Effector memory CD8-positive, alpha-beta T cell (primary cell): ENCODE data around the gene CDH23.

Experiments used
- ATAC-seq: fragments of 150-1000 bp; cut with Tn5 transposase; replicated peaks from 2 replicates; pipeline ENCODE4 v1.10.0; 2021; ENCODE audit warnings: mild to moderate bottlenecking, moderate library complexity
- DNase-seq, 3 experiments: peaks; one replicate each; pipeline ENCODE4 v3.0.0; 2021
- H3K27ac Mint-ChIP-seq, 2 donors: one replicate each; pipeline ENCODE4 v1.8.0; 2022; ENCODE audit warnings: mild to moderate bottlenecking in 2 of 2, mixed read lengths in 2 of 2, moderate library complexity in 2 of 2
- H3K27me3 Mint-ChIP-seq, 2 donors: one replicate each; pipeline ENCODE4 v1.8.0; 2022; ENCODE audit warnings: mixed read lengths in 2 of 2
- H3K36me3 Mint-ChIP-seq: one replicate; pipeline ENCODE4 v1.8.0; 2022; ENCODE audit warnings: mild to moderate bottlenecking, moderate library complexity, mixed read lengths; ENCODE audit not compliant: insufficient read depth
- H3K4me1 Mint-ChIP-seq, 2 donors: one replicate each; pipeline ENCODE4 v1.8.0; 2022; ENCODE audit warnings: low read depth in 2 of 2, mixed read lengths in 2 of 2
- H3K4me3 Mint-ChIP-seq, 2 donors: one replicate each; pipeline ENCODE4 v1.8.0; 2022; ENCODE audit warnings: mild to moderate bottlenecking in 2 of 2, mixed read lengths in 2 of 2, moderate library complexity in 2 of 2
- H3K9me3 Mint-ChIP-seq, 2 donors: one replicate each; pipeline ENCODE4 v1.8.0; 2022; ENCODE audit warnings: mixed read lengths in 2 of 2

Gene CDH23

DNA sequence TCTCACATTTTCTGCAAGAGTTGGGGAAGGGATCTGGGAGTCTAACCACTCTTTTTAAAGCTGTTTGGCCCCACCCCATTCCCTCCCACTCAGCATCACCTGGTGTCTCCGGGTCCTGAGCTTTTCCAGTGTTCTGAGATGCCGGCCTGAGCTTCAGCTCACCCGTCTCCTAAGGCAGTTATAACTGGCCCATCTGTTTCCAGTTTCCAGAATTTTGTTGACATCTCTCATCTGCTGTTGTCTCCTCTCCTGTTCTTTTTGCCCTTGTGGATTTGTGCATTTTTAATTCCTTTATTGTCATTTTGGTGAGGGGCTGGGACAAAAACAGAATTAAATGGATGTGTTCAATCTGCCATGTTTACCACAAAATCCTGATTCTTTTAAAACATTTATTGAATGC lies 162.3 kb downstream of the CDH23 start:
- Mint-ChIP-seq H3K4me1 (peaks cover 0 to 4% of the 10 kb centered on the region in 2 donors), H3K36me3 (no peaks in the 10 kb centered on the region), H3K27me3 (peaks cover 48 to 76% of the 10 kb centered on the region in 2 donors), H3K4me3 (no peak overlapping the region), H3K27ac (no peak overlapping the region), H3K9me3 (no peaks in the 10 kb centered on the region)
- no peak for DNase-seq
- ATAC-seq: no peak

DNA sequence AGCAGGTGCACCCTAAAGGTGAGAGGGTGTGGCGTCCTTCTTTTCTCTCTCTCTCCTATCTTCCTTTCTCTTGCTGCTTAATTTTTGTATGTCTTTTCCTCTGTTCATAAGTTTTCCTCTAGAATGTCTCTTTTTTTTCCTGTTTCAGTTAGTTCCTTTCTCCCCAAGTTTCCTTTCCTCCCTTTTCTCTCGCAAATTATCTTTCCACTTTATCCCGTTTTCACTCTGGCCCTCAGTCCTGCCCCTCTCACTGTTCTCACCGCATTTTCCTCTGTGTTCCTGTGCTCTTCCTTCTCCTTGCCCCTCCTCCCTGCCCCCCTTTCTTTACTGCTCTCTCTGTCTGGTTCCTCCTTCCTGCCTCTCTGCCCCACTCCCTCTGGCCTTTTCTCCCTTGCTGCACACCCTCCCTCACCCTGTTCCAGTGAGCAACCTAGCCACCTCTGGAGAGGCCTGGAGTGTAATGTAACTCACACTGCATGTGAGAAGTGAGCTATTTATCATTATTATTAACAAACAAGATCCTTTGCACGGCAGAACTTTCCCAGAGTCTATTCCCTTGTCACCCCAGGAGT lies 164.4 kb downstream of the CDH23 start:
- Mint-ChIP-seq H3K27ac (no peak overlapping the region), H3K27me3 (peaks cover 51 to 83% of the 10 kb centered on the region in 2 donors), H3K4me1 (peaks cover 0 to 4% of the 10 kb centered on the region in 2 donors), H3K9me3 (no peaks in the 10 kb centered on the region), H3K36me3 (no peaks in the 10 kb centered on the region), H3K4me3 (no peak overlapping the region)
- DNase-seq: no peak
- ATAC-seq: no peak

DNA sequence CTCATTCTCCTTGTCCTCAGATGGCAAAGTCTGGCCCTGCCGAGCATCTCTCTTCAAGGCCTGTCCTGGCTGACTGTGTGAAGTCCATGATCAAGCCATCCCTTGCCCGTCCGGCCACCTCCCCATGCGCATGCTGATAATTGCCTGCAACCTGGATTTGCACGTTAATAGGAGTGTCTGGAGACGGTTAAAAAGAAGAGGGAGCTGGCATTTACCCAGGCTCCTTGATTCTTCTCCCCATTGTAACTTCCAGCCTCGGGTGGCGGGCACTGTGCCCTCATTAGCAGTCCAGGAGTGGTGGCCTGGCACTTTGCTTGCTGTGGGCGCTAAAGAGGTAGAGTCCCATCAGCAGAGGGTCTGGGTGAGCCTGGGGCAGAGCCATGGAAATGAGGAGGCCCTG lies 165.5 kb downstream of the CDH23 start:
- Mint-ChIP-seq H3K9me3 (no peaks in the 10 kb centered on the region), H3K4me1 (peaks cover 0 to 4% of the 10 kb centered on the region in 2 donors), H3K36me3 (no peaks in the 10 kb centered on the region), H3K27me3 (peaks cover 58 to 92% of the 10 kb centered on the region in 2 donors), H3K4me3 (no peak overlapping the region), H3K27ac (no peak overlapping the region)
- no peak for ATAC-seq
- DNase-seq: no peak

DNA sequence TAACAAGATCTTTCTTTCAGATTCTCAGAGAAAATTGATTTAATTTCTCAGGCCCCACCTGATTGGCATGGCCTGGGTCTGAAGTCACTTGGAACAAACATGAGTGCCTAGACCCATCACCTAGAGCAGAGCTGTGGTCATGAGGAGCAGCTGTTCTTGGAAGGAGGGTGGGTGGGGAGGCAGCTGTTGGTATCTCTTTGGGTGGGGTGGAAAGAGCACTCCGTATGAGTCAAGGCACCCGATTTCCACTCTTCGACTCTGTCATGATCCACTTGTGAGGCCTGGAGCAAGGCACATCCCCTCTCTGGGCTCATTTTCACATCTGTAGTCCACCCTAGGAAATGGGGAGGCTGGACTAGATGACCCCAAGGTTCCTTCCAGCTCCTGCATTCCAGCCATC lies 166.2 kb downstream of the CDH23 start:
- Mint-ChIP-seq H3K4me3 (no peak overlapping the region), H3K4me1 (peaks cover 0 to 4% of the 10 kb centered on the region in 2 donors), H3K36me3 (no peaks in the 10 kb centered on the region), H3K27me3 (peaks cover 58 to 92% of the 10 kb centered on the region in 2 donors), H3K9me3 (no peaks in the 10 kb centered on the region), H3K27ac (no peak overlapping the region)
- DNase-seq (no peak), ATAC-seq (no peak)

DNA sequence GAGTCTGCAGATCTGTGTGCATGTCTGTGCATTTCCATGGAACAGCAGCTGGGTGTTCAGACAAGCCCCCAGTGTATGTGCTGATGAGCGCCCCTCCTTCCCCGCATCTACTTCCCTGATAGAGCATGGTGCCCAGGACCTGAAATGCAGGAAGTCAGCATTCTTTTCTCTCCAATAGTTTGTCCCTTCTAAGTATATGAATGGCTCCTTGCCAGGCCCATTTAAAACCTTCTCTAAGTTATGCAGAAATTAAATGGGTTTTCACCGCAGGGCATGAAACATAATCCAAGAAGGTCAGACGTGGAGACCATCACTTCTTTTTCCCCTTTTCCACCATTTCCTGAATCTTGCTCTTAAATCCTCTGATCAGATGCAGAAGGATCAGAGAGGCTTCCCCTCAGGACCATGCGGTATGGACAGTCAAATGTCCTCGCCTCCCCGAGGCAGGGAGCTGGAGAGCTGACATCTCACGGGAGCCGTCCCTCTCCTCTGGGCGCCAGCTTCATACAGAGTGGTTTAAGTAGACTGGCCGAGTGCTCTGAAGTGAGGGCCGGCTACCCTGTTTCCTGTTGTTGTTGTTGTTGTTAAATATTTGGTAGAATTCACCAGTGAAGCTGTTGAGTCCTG lies 167.6 kb downstream of the CDH23 start:
- Mint-ChIP-seq H3K4me3 (no peak overlapping the region), H3K4me1 (peaks cover 0 to 4% of the 10 kb centered on the region in 2 donors), H3K27me3 (peaks cover 49 to 78% of the 10 kb centered on the region in 2 donors), H3K36me3 (no peaks in the 10 kb centered on the region), H3K9me3 (no peaks in the 10 kb centered on the region), H3K27ac (no peak overlapping the region)
- ATAC-seq: no peak
- no peak for DNase-seq

DNA sequence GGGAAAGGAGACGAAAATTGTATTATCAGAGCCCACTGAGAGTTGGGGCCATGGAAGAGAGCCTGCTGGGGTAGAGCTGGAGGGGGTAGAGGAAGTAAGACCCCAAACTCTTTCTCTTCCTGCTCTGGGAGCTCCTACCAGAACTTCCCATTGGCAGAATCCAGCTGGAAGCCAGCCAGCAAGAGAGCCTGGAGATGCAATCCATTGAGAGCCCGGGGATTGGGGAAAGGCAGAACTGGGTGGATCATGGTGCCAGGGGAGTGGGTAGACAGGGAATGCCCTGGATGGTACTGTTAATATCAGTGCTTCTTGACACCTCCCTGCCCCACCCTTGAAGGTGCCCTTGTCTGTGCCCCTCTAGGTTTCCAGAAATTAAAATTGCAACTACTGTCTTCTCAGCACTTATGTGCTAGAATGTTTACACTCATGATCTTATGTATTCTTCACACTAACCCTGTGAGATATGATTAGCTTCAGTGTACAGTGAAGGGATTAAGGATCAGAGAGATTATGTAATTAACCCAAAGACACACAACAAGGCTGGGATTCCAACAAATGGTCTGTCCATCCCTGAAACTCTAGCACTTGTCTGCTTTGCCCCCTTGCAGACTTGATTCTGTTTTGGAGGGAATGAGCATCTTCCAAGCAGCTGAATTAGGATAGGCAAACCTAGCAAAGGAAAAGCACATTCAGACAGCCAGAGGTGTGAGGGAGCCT lies 168.7 kb downstream of the CDH23 start:
- no peaks in the 10 kb centered on the region for H3K9me3 Mint-ChIP-seq
- DNase-seq (no peak), ATAC-seq (no peak)
- no peak overlapping the region for H3K4me3 Mint-ChIP-seq
- H3K4me1 Mint-ChIP-seq: peaks cover 0 to 4% of the 10 kb centered on the region in 2 donors
- H3K27ac Mint-ChIP-seq: no peak overlapping the region
- peaks cover 39 to 66% of the 10 kb centered on the region in 2 donors for H3K27me3 Mint-ChIP-seq
- H3K36me3 Mint-ChIP-seq: peaks cover 2% of the 10 kb centered on the region

DNA sequence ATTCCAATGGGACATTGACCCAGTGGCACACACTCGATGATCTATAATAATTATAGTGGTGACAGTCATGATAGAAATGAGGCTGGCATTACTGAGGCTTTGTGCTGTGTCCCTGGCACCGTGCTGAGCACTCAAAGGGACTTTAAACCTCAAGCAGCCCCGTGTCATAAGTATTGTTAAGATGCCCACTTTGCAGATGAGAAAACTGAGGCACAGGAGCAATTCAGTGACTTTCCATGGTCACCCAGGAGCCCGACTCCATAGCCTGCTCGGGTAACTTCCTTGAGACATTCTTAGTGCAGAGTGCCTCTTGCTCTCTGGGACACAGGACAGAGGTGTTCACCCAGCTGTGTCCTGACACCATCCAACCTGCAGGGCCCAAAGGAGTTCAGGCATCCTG lies 170.3 kb downstream of the CDH23 start:
- Mint-ChIP-seq H3K4me1 (no peaks in the 10 kb centered on the region), H3K27ac (no peak overlapping the region), H3K27me3 (peaks cover 29 to 51% of the 10 kb centered on the region in 2 donors), H3K9me3 (no peaks in the 10 kb centered on the region), H3K4me3 (no peak overlapping the region), H3K36me3 (peaks cover 2% of the 10 kb centered on the region)
- DNase-seq (no peak), ATAC-seq (no peak)

DNA sequence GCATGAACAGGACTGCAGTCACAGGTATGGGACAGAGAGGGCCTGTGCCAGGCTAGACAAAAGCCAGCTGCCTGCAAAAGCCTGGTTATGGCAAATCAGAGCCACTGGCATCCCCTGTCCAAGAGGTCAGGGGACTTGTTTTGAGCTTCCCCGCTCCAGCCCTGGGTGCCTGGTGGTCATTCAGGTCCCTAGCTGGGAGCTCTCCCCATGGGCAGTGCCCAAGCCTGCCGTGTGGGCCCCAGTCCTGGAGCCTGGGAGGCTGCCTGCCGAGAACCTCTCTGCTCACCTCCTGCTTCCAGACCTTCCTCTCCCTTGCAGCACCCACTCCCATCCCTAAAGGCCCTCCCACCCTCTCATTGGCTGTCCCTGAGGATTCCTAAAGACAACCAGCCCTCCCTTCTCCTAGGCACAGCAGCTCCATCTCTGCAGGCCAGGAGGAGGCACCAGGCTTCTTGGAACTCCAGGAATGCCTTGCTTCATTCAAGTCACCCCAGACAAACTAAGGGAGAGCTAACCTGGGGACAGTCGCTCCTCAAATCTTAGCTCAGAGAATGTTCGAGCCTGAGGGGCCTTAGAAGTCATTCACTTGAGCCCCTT lies 172.3 kb downstream of the CDH23 start:
- H3K36me3 Mint-ChIP-seq: peaks cover 2% of the 10 kb centered on the region
- peaks cover 20 to 31% of the 10 kb centered on the region in 2 donors for H3K27me3 Mint-ChIP-seq
- no peak for DNase-seq
- no peaks in the 10 kb centered on the region for H3K4me1 Mint-ChIP-seq
- no peak overlapping the region for H3K27ac Mint-ChIP-seq
- ATAC-seq: no peak
- no peaks in the 10 kb centered on the region for H3K9me3 Mint-ChIP-seq
- H3K4me3 Mint-ChIP-seq: no peak overlapping the region

DNA sequence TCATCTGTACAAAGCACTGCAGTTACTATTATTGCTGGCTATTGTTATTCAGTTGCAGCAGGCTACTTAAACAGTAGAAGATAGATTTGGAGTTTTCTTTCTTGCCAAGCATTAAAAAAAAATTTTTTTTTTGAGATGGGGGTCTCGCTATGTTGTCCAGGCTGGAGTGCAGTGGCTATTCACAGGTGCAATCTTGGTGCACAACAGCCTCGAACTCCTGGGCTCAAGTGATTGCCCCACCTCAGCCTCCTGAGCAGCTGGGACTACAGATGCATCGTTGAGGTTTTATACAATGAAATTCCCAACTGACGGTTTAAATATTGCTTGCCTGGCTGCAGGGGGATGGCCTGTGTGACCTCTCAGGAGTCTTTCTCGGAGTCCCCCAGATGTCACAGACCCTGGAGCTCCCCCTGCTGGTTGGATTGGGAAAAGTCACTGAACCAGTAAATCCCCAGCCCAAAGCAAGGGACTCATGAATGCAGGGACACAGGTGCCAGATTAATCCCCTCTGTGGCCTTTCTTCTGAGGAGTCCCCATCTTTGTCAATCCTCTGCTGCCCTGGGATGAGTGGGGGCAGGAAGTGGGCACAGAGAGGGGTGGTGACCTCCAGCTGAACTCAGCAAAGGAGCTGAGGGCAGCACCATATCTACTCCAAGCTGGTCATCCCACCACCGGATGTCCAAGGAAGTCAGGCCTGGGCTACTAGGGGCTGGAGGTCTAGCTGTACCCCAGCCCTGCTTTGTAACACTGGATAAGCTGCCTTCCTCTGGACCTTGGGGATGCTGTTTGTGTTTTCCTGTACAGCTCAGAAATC lies 173.3 kb downstream of the CDH23 start:
- H3K27me3 Mint-ChIP-seq: peaks cover 12 to 21% of the 10 kb centered on the region in 2 donors
- no peaks in the 10 kb centered on the region for H3K9me3 Mint-ChIP-seq
- H3K4me1 Mint-ChIP-seq: no peaks in the 10 kb centered on the region
- H3K4me3 Mint-ChIP-seq: no peak overlapping the region
- ATAC-seq: peak; percentile 51
- peaks cover 2% of the 10 kb centered on the region for H3K36me3 Mint-ChIP-seq
- DNase-seq: peak; percentile 74 to 78 (median 78)
- H3K27ac Mint-ChIP-seq: no peak overlapping the region

DNA sequence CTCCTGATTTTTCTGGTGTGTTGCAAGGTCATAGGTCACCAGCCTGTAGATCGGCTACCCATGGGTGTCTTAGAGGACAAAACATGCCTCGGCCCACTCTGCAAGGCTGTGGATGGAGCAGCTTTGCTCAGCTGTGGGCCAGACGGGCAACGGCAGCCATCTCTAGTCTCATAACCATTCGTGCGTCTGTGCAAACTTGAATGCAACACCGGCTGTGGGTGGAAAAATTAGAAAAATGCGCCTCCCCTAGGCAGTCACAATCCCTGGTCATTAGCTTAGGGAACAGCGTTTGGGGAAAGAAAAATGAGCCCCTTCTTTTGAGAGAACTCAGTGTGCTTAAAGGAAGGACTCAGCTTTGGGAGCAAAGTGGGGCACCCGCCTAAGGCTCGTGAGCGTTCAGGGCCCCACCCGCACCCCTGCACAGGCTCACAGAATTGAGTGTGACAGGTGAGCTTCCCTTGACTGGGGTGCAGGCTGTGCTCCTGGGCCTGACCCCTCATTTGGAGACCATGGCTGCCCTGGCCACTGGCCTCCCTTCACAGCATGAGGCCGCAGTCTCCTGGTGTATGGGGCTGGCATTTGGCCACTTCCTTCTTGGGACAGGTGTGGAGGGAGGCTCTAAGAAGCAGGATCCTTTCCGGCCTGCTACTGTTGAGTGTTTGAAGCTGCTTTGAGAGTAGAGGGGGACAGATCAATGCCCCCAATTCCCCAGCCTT lies 174.9 kb downstream of the CDH23 start:
- H3K9me3 Mint-ChIP-seq: no peaks in the 10 kb centered on the region
- H3K27me3 Mint-ChIP-seq: peaks cover 4 to 15% of the 10 kb centered on the region in 2 donors
- DNase-seq (no peak), ATAC-seq (no peak)
- H3K36me3 Mint-ChIP-seq: peaks cover 2% of the 10 kb centered on the region
- H3K4me3 Mint-ChIP-seq: no peak overlapping the region
- H3K27ac Mint-ChIP-seq: no peak overlapping the region
- no peaks in the 10 kb centered on the region for H3K4me1 Mint-ChIP-seq

DNA sequence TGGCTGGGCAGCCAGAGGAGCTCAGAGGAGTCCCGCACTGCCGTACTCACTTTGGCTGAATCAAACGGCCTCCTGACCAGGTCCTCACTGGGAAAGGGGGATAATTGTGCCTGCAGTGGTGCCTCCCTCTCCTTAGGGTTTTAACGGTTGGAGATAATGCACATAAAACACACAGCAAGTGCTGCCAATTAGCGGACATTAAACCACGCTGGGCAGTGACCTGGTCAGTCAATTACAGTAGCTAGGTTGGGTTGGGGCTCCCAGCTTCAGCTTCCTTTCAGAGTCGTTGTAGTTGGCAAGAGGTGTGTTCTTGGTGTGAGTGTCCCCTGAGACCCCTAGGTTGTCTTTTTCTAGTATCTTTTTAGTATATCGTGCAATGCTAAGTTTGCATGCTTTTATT lies 176.2 kb downstream of the CDH23 start:
- H3K27ac Mint-ChIP-seq: no peak overlapping the region
- H3K4me3 Mint-ChIP-seq: no peak overlapping the region
- ATAC-seq (no peak), DNase-seq (no peak)
- H3K27me3 Mint-ChIP-seq: peaks cover 0 to 23% of the 10 kb centered on the region in 2 donors
- H3K4me1 Mint-ChIP-seq: no peaks in the 10 kb centered on the region
- H3K36me3 Mint-ChIP-seq: peaks cover 2% of the 10 kb centered on the region
- H3K9me3 Mint-ChIP-seq: no peaks in the 10 kb centered on the region

DNA sequence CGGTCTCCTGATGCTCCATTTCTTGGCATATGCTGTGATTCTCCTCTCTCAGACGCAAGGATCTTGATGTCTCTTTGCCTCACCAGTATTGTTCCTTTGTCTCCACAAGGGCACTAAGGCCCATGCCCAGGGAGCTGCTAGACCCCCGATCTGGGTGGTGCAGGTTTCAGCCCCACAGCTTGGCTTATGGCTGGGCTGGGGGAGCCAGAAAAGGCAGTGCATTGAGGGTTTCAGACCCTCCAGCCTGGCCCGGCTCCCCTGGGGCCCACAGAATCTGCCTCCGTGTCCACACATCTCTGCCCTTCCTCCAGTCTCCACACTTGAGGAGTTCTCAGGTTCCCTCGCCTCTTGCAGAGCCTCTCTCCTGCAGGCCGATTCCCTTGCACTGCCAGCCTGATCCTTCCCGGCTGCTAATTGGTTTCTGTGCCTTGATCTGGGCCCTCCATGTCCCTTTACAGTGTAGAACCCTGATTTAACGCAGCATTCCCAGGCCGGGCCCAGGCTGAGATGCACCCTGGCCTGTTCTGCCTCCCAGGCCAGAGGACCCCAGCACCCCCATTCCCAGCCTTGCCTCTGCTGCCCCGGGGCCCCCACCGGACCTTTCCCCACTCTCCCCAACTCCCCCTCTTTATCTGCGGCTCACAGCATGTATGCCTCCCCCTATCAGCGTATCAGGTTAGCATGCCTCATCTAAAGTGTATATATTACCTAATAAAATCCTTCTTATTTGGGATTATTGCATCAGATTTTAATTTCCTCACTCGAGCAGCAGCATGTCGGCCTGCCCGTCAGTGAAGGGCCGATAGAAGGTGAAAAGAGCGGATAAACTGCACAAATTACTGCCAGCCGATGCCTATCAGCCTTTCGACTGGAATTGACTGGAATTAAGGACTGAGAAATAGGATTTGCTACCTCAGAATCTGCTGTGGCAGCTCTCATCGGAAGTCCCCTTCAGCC lies 177.1 kb downstream of the CDH23 start:
- no peak overlapping the region for H3K4me3 Mint-ChIP-seq
- peaks cover 0 to 32% of the 10 kb centered on the region in 2 donors for H3K27me3 Mint-ChIP-seq
- H3K4me1 Mint-ChIP-seq: no peaks in the 10 kb centered on the region
- ATAC-seq (no peak), DNase-seq (no peak)
- no peak overlapping the region for H3K27ac Mint-ChIP-seq
- H3K36me3 Mint-ChIP-seq: peaks cover 2% of the 10 kb centered on the region
- no peaks in the 10 kb centered on the region for H3K9me3 Mint-ChIP-seq
